ENCODE results near the gene SLC36A2.

Gene SLC36A2

GRCh38 chr5:151293624-151294023 is 53.7 kb downstream of the SLC36A2 start:
- TF ChIP-seq, protein P1, sequence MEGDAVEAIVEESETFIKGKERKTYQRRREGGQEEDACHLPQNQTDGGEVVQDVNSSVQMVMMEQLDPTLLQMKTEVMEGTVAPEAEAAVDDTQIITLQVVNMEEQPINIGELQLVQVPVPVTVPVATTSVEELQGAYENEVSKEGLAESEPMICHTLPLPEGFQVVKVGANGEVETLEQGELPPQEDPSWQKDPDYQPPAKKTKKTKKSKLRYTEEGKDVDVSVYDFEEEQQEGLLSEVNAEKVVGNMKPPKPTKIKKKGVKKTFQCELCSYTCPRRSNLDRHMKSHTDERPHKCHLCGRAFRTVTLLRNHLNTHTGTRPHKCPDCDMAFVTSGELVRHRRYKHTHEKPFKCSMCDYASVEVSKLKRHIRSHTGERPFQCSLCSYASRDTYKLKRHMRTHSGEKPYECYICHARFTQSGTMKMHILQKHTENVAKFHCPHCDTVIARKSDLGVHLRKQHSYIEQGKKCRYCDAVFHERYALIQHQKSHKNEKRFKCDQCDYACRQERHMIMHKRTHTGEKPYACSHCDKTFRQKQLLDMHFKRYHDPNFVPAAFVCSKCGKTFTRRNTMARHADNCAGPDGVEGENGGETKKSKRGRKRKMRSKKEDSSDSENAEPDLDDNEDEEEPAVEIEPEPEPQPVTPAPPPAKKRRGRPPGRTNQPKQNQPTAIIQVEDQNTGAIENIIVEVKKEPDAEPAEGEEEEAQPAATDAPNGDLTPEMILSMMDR (IDR thresholded peaks at IDR 0.05; ENCODE audit: borderline replicate concordance, control extremely low read depth, extremely low read depth, insufficient read depth, missing control alignments), result no peak
- no peak for DNase-seq (ENCODE audit: low spot score)
- in situ Hi-C loops (cut with MboI; ENCODE audit: low sequenced_read_pairs, unreplicated experiment), result no loop called here

DNA sequence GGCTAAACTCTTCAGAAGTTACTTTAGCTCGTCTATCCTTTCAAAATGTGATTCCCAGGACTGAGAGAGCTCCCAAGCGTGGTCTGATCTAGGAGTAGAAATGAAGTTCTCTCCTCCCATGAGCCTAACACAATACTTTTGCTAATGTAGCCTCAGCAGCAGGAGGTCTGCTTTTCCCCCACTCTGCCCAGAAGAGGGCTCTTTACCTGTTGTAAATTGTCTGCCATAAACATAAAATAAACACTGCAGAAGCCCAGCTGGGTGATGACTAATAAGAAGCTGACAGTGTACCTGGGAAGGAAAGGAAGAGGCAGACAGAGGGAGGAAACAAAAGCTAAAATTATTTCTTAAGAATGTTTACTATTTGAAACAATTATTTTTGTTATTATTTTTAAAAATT is 59.2 kb downstream of the SLC36A2 start:
- in situ Hi-C loops (cut with MboI; ENCODE audit: low sequenced_read_pairs, unreplicated experiment), result no loop called here
- peak; percentile 20 for DNase-seq (ENCODE audit: low spot score)
- TF ChIP-seq, protein P1 (IDR thresholded peaks at IDR 0.05; ENCODE audit: borderline replicate concordance, control extremely low read depth, extremely low read depth, insufficient read depth, missing control alignments), result no peak

- no peak for DNase-seq (ENCODE audit: low spot score)
- TF ChIP-seq, protein P1 (IDR thresholded peaks at IDR 0.05; ENCODE audit: borderline replicate concordance, control extremely low read depth, extremely low read depth, insufficient read depth, missing control alignments), result no peak
- in situ Hi-C loops (cut with MboI; ENCODE audit: low sequenced_read_pairs, unreplicated experiment), result no loop called here
These were observed 61.1 kb downstream of the SLC36A2 start for GRCh38 chr5:151286246-151286645.

GRCh38 chr5:151285683-151286082 is 61.7 kb downstream of the SLC36A2 start:
- TF ChIP-seq, protein P1 (IDR thresholded peaks at IDR 0.05; ENCODE audit: borderline replicate concordance, control extremely low read depth, extremely low read depth, insufficient read depth, missing control alignments), result no peak
- in situ Hi-C loops (cut with MboI; ENCODE audit: low sequenced_read_pairs, unreplicated experiment), result no loop called here

DNA sequence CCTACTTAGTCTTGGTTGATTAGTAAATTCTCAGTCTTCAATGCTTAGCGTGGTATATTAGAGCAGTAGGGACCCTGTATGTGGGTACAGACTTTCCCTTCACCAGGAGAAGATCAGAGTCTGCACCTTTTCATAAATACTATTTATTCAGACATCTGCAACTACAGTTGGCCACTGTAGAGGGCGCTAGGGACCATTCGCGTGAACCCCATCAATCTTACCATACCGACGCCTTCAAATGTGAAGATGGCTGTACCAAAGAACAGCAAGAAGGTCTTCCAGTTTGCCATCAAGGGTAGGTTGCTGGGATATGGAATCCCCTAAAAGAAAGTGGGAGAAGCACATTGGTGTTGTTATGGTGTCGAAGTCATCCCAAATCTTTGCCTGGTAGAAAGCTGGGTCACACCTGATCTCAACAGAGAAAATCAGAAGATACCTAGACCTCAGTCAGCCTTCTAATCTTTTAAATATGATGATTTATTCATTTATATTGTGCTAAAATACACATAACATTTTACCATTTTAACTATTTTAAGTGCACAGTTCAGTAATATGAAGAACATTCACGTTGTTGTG is 62.9 kb downstream of the SLC36A2 start:
- peak; percentile 16 for DNase-seq (ENCODE audit: low spot score)
- in situ Hi-C loops (cut with MboI; ENCODE audit: low sequenced_read_pairs, unreplicated experiment), result no loop called here
- TF ChIP-seq, protein P1 (IDR thresholded peaks at IDR 0.05; ENCODE audit: borderline replicate concordance, control extremely low read depth, extremely low read depth, insufficient read depth, missing control alignments), result peak; percentile 29

More at GRCh38 chr5:151285683-151286082, 61.7 kb downstream of the SLC36A2 start:
- no peak for DNase-seq (ENCODE audit: low spot score)

- in situ Hi-C loops (cut with MboI; ENCODE audit: low sequenced_read_pairs, unreplicated experiment), result no loop called here
- DNase-seq (ENCODE audit: low spot score), result no peak
- TF ChIP-seq, protein P1 (IDR thresholded peaks at IDR 0.05; ENCODE audit: borderline replicate concordance, control extremely low read depth, extremely low read depth, insufficient read depth, missing control alignments), result no peak
These were observed 64.1 kb downstream of the SLC36A2 start for GRCh38 chr5:151283120-151283825.
